DMS153 treated with DMSO at 0.1 percent for 48 hours (cell line): ENCODE results near the gene GPR26.
"Not testable (repeated sequence)": the region's sequence is repeated elsewhere in the genome, so short reads cannot be mapped to it uniquely, and the experiment has no call there.

Source experiments
- DNase-seq: peaks from one replicate; lab custom pipeline; 2025; ENCODE audit not compliant: unreplicated experiment; lab: John Stamatoyannopoulos, UW

Gene GPR26

DNA sequence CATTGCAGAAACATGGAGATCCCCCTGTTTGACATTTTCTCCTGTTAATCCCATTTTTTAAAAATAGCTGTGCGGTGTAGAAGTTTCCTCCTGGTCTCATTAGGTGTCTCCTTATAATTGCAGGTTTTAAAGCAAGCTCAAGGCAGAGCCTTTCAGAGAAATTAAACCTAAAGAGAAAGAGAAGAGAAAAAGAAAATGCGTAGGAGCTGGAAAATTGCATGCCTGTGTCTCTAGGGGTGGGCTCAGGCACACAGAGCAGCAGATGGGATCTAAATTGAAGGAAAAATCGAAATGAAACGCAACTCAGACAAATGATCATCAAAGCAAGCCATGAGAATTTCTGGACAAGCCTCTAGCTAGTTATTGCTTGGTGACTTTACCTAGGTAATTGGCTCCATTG lies 40.1 kb downstream of the GPR26 start:
- no peak for DNase-seq

DNA sequence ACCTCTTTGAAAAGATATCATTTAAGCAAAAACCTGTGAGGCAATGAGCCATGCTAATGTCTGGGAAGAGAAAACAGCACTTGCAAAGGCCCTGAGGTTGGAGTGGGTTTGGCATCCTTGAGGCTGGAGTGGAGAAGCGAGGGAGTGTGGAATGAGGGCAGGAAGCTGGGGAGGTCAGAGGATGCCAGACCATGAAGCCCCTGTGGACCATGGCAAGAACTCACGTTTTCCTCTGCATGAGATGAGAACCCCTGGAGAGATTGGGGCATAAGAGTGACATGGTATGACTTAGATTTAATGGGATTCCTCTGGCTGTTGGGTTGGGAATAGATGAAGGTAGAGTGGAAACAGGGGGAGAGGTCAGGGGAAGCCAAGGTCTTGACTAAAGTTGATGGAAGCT lies 49.4 kb downstream of the GPR26 start:
- DNase-seq = no peak

DNA sequence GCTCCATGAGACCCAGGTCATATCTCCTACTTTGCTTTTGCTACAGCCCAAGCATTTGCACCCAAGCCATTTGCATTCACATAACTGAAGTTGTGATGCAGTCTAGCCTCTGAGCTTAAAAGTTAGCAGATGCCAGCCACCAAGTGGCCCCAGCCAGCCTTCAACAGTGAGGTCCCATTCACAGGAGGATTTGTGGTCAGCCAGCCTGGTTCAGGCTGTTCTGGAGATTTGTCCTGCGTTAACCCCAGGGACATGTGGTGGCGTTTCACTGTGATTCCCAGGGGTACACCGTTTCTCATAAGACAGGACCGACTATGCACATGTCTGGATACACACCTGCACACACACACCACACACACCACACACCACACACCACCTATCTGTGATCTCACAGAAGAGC lies 51.2 kb downstream of the GPR26 start:
- DNase-seq = no peak

DNA sequence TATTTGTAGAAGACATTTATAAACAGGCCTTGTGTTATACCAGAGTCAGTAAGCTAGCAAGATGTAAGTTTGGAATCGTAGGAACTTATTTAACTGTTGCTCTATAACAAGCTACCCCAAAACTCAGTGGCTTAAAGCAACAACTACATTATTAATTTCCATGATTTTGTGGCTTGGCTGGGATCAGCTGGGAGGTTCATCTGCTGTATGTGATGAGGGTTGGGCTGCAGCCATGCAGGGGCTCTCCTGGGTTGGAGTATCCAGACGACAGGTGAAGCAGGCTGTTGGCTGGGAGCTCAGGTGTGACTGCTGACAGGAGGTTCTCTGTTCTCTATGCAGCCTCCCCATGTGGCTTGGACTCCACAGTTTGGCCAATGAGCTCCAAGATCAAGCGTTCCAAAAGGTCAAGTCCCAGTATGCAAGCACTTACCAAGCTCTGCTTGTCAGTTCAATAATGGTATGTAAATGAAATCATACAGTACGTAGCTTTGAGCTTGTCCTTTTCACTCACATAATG lies 52.4 kb downstream of the GPR26 start:
- no peak for DNase-seq

DNA sequence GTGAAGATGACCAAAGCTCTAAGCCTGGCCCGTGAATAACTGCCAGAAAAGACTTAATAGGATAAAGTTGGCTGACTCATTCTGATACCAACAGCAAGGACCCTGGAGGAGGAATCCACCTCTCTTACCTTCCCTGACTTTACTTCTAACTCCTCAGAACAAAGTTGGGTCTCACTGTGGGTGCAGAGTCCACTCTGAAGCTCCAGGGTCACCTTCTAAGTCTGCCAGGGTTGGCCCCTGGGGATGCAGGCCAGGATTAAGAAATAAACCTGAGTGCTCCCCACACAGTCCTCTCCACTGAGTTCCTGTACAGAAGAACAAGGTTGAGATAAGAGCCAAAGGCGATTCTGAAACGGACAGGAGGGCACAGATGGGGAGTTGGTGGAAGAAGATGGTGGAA lies 54.4 kb downstream of the GPR26 start:
- DNase-seq = no peak

DNA sequence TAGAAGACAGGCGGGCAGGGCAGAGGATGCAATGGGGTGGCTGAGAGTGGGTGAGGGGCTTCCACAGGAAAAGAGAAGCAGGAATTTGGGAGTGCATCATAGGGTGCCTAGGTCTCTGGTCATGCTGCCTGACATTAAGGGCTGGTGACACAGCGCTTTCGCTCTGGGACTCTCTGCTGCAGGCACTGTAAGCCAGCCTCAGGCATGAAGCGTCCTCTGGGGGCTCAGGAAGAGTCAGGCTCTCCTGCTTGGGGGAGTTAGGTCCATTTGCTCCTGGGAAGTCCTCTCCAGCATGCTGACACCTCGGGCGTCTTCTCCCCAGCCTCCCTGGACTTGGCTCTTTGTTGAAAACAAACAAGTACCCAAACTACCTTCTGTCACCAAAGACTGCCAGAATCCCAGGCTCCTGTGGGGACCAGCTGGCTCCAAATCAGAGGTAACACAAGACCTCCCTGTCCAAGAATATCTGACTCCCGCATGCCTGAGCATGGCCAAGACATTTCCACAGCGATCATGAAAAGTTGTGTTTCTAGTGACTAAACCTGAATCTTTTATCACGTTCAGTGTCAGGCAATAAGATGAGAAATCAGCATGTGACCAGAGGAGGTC lies 55.4 kb downstream of the GPR26 start:
- DNase-seq = no peak

DNA sequence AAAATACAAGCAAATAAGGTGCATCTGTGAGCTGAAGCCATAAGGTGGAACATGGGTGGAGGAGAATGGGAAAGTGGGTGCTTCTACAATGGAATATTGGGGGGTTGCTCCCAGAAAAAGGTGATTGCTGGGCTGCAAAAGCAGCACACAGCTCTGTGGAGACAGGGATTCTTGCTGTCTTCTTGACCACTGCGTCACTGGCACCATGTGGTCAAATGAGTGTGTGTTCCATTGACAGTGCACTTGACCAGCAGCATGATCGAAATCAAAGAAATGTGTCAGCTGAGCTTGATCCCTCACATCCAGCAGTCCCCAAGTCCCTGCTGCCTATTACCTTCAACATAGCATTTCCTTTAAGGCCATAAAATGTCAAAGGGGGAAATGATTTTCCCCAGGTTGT lies 56.2 kb downstream of the GPR26 start:
- no peak for DNase-seq

DNA sequence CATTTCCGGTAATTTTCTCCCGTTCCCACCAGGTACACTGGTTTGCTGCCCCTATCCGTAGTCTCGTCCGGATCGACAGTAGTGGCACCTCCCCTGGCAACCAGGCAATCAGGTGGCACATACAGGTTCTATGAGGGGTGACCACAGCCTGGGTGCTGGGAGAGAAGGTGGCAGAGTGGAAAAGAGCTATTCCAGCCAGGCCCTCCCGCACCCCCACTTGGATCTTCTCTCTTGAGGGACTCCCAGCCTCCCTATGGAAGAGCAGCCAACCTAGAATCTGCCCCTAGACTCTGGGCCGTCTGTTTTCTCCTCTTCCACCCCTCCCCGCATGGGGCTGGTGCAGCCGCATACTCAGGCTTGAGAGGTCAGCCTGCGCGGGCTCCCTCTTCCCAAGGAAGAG lies 58.6 kb downstream of the GPR26 start:
- DNase-seq = no peak

DNA sequence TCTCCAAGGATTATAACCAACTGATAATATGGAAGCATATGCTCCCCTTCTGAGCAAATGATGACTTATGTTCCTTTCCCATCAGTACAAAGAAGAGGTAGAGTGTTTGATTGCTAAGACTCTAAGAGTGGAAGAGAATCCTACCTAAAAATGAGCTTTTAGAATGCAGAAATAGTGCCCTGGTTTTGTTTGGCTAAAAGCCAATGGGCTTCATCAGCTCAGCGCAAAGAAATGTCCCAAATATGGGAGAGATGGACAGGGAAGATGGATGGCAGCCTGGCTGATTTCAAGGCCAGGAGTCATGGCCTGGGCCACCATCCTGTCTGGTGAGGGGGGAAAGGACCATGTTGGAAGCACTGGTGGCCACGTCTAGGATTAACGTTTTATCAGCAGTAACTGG lies 60.2 kb downstream of the GPR26 start:
- DNase-seq = no peak

DNA sequence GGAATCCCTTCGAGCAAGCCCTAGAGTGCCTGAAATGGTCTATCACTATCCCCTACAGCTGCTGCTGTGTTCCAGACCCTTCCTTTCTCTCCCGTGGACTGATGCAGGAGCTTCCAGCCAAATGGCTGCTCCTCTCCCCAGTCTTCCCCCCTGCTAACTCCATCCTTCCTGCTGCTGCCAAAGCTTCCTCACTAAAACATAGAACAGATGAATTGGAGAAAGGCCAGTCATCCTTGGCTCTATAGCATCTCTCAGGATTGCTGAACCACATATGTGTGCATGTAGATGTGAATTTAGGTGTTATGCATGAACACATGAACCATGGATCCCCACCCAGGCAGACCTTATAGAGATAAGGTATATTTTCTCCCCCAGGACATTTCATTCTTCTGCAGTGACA lies 60.7 kb downstream of the GPR26 start:
- DNase-seq = no peak

DNA sequence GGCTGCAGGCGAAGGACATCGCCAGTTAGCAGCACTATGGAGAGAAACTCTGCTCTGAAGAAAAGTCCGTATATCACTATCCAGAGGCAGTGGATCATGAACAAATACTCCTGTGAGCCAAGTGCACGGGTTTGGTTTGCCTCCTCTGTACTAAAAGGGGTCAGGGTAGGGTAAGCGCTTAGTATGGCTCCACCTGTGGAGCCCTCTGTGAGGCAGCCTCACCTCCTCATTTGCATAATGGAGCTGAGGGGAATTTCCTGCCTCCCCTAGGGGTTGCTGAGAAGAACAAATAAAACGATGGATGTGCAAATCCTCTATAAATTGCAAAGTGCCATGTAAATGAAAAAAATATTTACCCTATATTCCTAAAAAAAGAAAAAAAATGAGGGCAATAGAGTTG lies 63.4 kb downstream of the GPR26 start:
- DNase-seq = no peak

DNA sequence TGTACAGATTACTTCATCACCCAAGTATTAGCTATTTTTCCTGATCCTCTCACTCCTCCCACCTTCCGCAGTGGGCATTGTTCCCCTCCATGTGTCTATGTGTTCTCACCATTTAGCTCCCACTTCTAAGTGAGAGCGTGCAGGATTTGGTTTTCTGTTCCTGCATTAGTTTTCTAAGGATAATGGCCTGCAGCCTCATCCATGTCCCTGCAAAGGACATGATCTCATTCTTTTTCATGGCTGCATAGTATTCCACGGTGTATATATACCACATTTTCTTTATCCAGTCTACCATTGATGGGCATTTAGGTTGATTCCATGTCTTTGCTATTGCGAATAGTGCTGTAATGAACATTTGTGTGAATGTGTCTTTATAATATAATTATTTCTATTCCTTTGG lies 70.8 kb downstream of the GPR26 start:
- not testable (repeated sequence) for DNase-seq

DNA sequence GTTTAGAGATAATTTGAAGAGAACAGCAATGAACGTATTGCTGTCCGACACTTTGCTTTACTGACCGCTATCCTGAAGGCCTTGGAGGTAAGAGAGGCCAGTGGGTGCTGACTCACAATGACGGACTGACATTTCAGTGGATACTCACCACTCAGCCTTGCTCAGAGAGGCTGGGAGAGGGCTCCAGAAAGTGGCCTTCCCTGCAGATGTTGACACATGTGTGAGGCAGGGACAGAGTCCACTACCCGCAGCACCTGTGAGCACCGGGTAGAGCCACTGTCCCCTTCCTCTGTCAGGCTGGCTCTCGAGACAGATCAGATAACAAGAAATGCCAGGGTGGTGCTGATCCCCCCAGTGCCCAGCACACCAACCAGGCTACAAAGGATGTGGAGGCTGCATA lies 75.0 kb downstream of the GPR26 start:
- DNase-seq = no peak

DNA sequence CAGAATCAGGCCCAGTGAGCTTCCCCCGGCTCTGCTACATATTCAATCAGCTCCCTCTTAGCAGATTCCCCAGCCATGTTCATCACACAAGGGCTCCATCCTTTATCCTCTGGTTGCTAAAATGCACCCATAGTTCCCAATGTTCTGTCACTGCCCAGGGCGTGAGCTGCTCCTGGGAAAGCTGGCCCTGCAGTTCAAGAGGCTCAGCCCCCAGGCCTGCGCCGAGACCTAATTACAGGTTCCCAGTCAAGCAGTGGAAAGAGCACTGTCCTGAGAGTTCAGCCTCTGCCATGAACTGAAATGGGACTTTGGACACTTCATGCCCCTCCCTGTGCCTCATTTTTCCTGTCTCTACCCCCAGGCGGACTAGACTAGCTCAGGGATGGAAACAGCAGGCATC lies 75.6 kb downstream of the GPR26 start:
- DNase-seq = no peak

DNA sequence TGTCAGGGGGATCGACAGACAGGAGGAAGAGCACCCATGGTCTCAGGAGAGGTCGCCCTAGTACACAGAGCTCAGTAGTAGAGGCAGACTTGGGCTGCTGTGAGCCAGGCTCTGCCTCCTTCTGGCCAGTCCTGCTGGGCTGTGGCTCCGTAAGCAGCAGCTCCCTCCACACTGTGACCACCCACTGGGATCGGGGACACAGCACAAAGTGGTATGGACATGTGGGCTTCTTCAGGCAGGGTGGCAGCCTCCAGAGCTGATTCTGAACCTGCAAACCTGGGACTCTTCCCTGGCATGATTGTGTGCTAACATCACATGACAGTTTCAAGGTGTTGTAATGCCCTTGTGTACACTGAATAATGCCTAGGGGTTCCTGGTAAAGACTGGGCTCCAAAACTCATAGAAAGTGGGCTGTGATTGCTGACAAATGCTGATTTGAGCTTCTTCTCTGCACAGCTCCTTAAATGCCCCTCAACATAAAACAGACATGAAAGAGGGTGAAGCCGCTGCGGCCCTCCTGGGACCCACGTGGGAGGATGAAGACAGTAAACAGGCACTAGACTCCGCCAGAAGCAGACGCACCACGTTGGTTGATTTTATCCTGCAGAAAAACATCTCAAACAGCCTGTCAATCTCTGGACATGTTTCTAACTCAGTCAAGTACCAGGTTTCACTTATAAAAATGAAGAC lies 76.7 kb downstream of the GPR26 start:
- no peak for DNase-seq

DNA sequence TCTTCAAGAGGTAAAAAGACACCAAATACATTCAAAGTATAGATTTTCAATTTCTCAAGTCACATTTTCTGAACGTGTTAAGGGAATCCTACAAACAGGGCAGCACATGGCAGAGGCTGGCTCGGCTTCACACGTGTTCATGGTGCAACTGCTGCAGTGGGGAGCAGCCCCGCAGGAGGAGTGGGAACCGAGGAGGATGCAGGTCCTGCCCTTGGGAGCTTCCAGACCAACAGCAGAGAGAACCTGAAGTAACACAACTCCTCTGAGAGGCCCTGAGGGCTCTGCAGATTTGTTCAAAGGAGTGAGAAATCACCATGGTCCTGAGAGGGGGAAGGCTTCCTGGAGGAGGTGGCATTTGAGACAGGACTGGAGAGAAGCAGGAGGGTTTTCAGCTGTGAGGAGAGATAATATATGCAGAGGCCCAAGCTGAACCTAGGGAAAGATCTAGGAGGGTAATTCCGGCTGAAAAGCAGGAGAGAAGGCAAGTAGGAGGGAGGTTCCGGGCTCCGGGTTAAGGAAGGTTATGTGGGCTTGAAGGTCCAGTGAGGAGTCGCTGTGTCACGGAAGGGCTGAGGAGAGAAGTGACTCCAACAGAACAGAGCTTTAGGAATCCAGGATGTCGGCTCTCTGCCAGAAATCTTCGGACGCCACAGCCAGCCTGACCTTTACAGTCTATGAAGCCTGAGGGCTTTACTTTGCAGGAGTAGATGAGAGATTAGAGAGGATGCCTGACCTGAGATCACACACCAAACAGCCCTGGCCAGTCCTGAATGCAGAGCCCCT lies 77.5 kb downstream of the GPR26 start:
- DNase-seq = no peak

DNA sequence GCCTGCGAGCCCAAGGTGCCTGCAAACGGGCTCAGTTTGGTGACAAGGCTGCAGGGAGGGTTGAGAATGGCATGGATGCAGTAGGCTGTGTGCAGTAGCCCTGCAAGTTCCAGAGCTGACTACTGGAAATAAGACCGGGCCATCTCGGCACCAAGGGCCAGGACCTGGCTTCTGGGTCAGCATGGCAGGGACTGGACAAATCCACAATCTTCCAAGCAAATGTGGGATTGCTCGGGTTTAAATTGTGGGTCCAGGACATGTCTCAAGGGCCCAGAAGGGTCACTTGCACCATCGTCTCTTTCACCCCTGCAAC lies 78.0 kb downstream of the GPR26 start:
- no peak for DNase-seq
